ENCODE data around the gene HOOK1. TPM values are rescaled to one million over a fixed set of nuclear protein-coding genes. Genes with fewer than 3 reads are reported as not detected.

Gene HOOK1
- total and polyA plus RNA-seq, 2 of the 13 experiments (the other 11 are each of a cell fraction or from before 2014, with no cell fraction given), result 11.3 to 24.2 TPM

- TF ChIP-seq ZNF580 (CRISPR knock-in tag; IDR thresholded peaks at IDR 0.05; ENCODE audit: borderline replicate concordance, low read depth) (peak; percentile 76; the same call in 1 of the 2 replicates), TRIM24 (CRISPR knock-in tag; IDR thresholded peaks at IDR 0.05) (no peak), ZNF124 (CRISPR knock-in tag; IDR thresholded peaks at IDR 0.05) (peak; percentile 83), ISL2 (CRISPR knock-in tag; IDR thresholded peaks at IDR 0.05) (0 out of 2 replicates have a peak, but pooled peaks have one; percentile 19), NFE2L2 (IDR thresholded peaks at IDR 0.05; ENCODE audit: low read length) (no peak), ZFX (CRISPR knock-in tag; IDR thresholded peaks at IDR 0.05; ENCODE audit: low read depth) (peak; percentile 63; the same call in 1 of the 2 replicates), RARA (CRISPR knock-in tag; IDR thresholded peaks at IDR 0.05) (peak; percentile 65), NCOR1 (IDR thresholded peaks at IDR 0.05; ENCODE audit: borderline replicate concordance, low read length) (0 out of 2 replicates have a peak, but pooled peaks have one; percentile 30), FOXP4 (CRISPR knock-in tag; IDR thresholded peaks at IDR 0.05) (peak; percentile 88), CEBPG (CRISPR knock-in tag; IDR thresholded peaks at IDR 0.05) (peak; percentile 59), KAT8 (CRISPR knock-in tag; IDR thresholded peaks at IDR 0.05) (peak; percentile 55), ZBTB21 (CRISPR knock-in tag; IDR thresholded peaks at IDR 0.05) (no peak), ARNT (IDR thresholded peaks at IDR 0.05) (no peak), RFX5 (IDR thresholded peaks at IDR 0.05; ENCODE audit: low read depth, low read length) (no peak), IRF2 (CRISPR knock-in tag; IDR thresholded peaks at IDR 0.05) (0 out of 2 replicates have a peak, but pooled peaks have one; percentile 56), PAWR (CRISPR knock-in tag; IDR thresholded peaks at IDR 0.05; ENCODE audit: borderline replicate concordance) (no peak), HNF4G (IDR thresholded peaks at IDR 0.05; ENCODE audit: borderline replicate concordance, low read depth, low read length) (0 out of 2 replicates have a peak, but pooled peaks have one; percentile 11), HNF4G (CRISPR knock-in tag; IDR thresholded peaks at IDR 0.05; ENCODE audit: borderline replicate concordance, low read depth) (no peak), GABPB1 (CRISPR knock-in tag; IDR thresholded peaks at IDR 0.05) (no peak; the same call in 1 of the 2 replicates), ZBTB38 (CRISPR knock-in tag; IDR thresholded peaks at IDR 0.05) (no peak), CREB1 (IDR thresholded peaks at IDR 0.05) (no peak), CREB1 (CRISPR knock-in tag; IDR thresholded peaks at IDR 0.05) (peak; percentile 61; the same call in 1 of the 2 replicates), NR0B2 (CRISPR knock-in tag; IDR thresholded peaks at IDR 0.05) (no peak), ZNF589 (CRISPR knock-in tag; conservative IDR thresholded peaks at IDR 0.05) (no peak), TEAD2 (CRISPR knock-in tag; IDR thresholded peaks at IDR 0.05) (no peak), ATF4 (CRISPR knock-in tag; IDR thresholded peaks at IDR 0.05) (no peak)
Observed at GRCh38 chr1:59856725-59857338, 42.1 kb downstream of the HOOK1 start (continued).

Measured in HepG2 (cell line).